Neural cell (in vitro differentiated cells): ENCODE results near the gene SLC4A9. TPM values are rescaled to one million over a fixed set of nuclear protein-coding genes. Genes with fewer than 3 reads are reported as not detected.

ENCODE experiments used
- H2AFZ ChIP-seq: fragments of 200-600, 300-800 bp; sonication (generic), shearing (Covaris generic); 2 replicates; pipeline ENCODE4 v1.6.0; 2014; ENCODE audit warnings: low read depth, mild to moderate bottlenecking, antibody characterized with exemption, low read length, moderate library complexity
- H3F3A ChIP-seq: fragments of 200-600 bp; shearing (Covaris generic); 2 replicates; pipeline ENCODE4 v1.6.1; 2016; ENCODE audit warnings: mild to moderate bottlenecking, moderate library complexity, mixed read lengths, antibody characterized with exemption, low read length; ENCODE audit not compliant: insufficient read depth, poor library complexity, severe bottlenecking
- H3K27ac ChIP-seq: fragments of 200-600, 300-800 bp; sonication (generic), shearing (Covaris generic); 2 replicates; pipeline ENCODE4 v1.5.1; 2014; ENCODE audit warnings: mild to moderate bottlenecking, low read length, moderate library complexity
- H3K27me3 ChIP-seq: fragments of 300-800, 200-600 bp; sonication (generic), shearing (Covaris generic); 2 replicates; pipeline ENCODE4 v1.6.0; 2014; ENCODE audit warnings: mild to moderate bottlenecking, low read depth, low read length, moderate library complexity; ENCODE audit not compliant: insufficient read depth
- H3K36me3 ChIP-seq: fragments of 300-800, 200-600 bp; sonication (generic), shearing (Covaris generic); 2 replicates; pipeline ENCODE4 v1.5.1; 2014; ENCODE audit warnings: mild to moderate bottlenecking, antibody characterized with exemption, low read length, moderate library complexity; ENCODE audit not compliant: insufficient read depth
- H3K4me2 ChIP-seq: fragments of 300-800, 200-600 bp; sonication (generic), shearing (Covaris generic); 2 replicates; pipeline ENCODE4 v1.6.0; 2014; ENCODE audit warnings: mild to moderate bottlenecking, low read length
- H3K4me3 ChIP-seq: fragments of 300-800, 200-600 bp; sonication (generic), shearing (Covaris generic); 2 replicates; pipeline ENCODE4 v1.5.1; 2014; ENCODE audit warnings: mild to moderate bottlenecking, low read length, moderate library complexity
- H3K79me2 ChIP-seq: fragments of 200-600 bp; shearing (Covaris generic); replicated peaks from 2 replicates; pipeline ENCODE4 v1.6.0; 2014; ENCODE audit warnings: mild to moderate bottlenecking, low read length, moderate library complexity; ENCODE audit not compliant: insufficient read depth
- H3K9ac ChIP-seq: fragments of 300-800, 200-600 bp; sonication (generic), shearing (Covaris generic); 2 replicates; pipeline ENCODE4 v1.6.1; 2016; ENCODE audit warnings: mild to moderate bottlenecking, low read length, mixed read lengths
- H3K9me2 ChIP-seq: fragments of 200-600 bp; shearing (Covaris generic); 2 replicates; pipeline ENCODE4 v1.6.1; 2016; ENCODE audit warnings: mild to moderate bottlenecking, low read length, mixed read lengths; ENCODE audit not compliant: insufficient read depth
- H3K9me3 ChIP-seq: fragments of 200-600, 300-800 bp; sonication (generic), shearing (Covaris generic); 2 replicates; pipeline ENCODE4 v1.6.1; 2016; ENCODE audit warnings: mild to moderate bottlenecking, mixed run types, low read length, moderate library complexity, mixed read lengths
- H4K20me1 ChIP-seq: fragments of 200-600 bp; shearing (Covaris generic); 2 replicates; pipeline ENCODE4 v1.6.1; 2016; ENCODE audit warnings: mild to moderate bottlenecking, mixed run types; ENCODE audit not compliant: insufficient read depth
- CTCF ChIP-seq: fragments of 450-650 bp; IDR thresholded peaks from 2 replicates; pipeline ENCODE4 v1.5.1; 2014; ENCODE audit warnings: antibody characterized with exemption, mild to moderate bottlenecking, moderate library complexity; ENCODE audit not compliant: poor library complexity, severe bottlenecking
- EP300 ChIP-seq: fragments of 450-650 bp; conservative IDR thresholded peaks from 2 replicates; pipeline ENCODE4 v1.6.1; 2014; ENCODE audit warnings: antibody characterized with exemption, mild to moderate bottlenecking, moderate library complexity; ENCODE audit not compliant: poor library complexity, severe bottlenecking
- EZH2 ChIP-seq: fragments of 200-600, 300-800 bp; shearing (Covaris generic), sonication (generic); IDR thresholded peaks from 2 replicates; pipeline ENCODE4 v1.6.1; 2014; ENCODE audit warnings: antibody characterized with exemption, low read length, borderline replicate concordance, mild to moderate bottlenecking; ENCODE audit not compliant: insufficient read depth, poor library complexity, severe bottlenecking
- MXI1 ChIP-seq: fragments of 450-650 bp; conservative IDR thresholded peaks from 2 replicates; pipeline ENCODE4 v1.6.1; 2014; ENCODE audit warnings: antibody characterized with exemption, mild to moderate bottlenecking; ENCODE audit not compliant: poor library complexity, severe bottlenecking
- POLR2AphosphoS5 ChIP-seq: IDR thresholded peaks from 2 replicates; pipeline ENCODE4 v1.6.1; 2012
- RAD21 ChIP-seq: fragments of 450-650 bp; conservative IDR thresholded peaks from 2 replicates; pipeline ENCODE4 v1.6.1; 2014; ENCODE audit warnings: antibody characterized with exemption, mild to moderate bottlenecking, moderate library complexity
- REST ChIP-seq: IDR thresholded peaks from 2 replicates; pipeline ENCODE4 v1.6.1; 2012; ENCODE audit warnings: borderline replicate concordance
- SMC3 ChIP-seq: fragments of 450-650 bp; conservative IDR thresholded peaks from 2 replicates; pipeline ENCODE4 v1.6.1; 2014; ENCODE audit warnings: antibody characterized with exemption, mild to moderate bottlenecking, moderate library complexity; ENCODE audit not compliant: poor library complexity
- TAF1 ChIP-seq: IDR thresholded peaks from 2 replicates; pipeline ENCODE4 v1.6.1; 2012; ENCODE audit warnings: low read depth
- polyA plus RNA-seq: library from polyadenylated mRNA; depleted of rRNA; stranded (reverse); fragments of >200 nt; gene quantifications from 2 replicates; pipeline ENCODE4 v1.2.3, GENCODE V29; 2014

The SLC4A9 gene
- polyA plus RNA-seq, 1 donor from 2014 or later = not detected

- Histone ChIP-seq H3K36me3 (no peaks in the 10 kb centered on the region), H3K4me3 (no peak overlapping the region), H3K9me3 (no peaks in the 10 kb centered on the region), H3K27me3 (no peaks in the 10 kb centered on the region), H3K9me2 (no peaks in the 10 kb centered on the region), H3F3A (no peaks in the 10 kb centered on the region), H3K79me2 (no peaks in the 10 kb centered on the region), H3K9ac (no peak overlapping the region), H2AFZ (no peak overlapping the region), H3K4me2 (no peak overlapping the region), H3K27ac (no peak overlapping the region), H4K20me1 (no peaks in the 10 kb centered on the region)
- TF ChIP-seq MXI1 (no peak), TAF1 (no peak), SMC3 (no peak), REST (no peak), POLR2AphosphoS5 (no peak), EZH2 (no peak), CTCF (no peak), EP300 (no peak), RAD21 (no peak)
These were observed 41.2 kb upstream of the SLC4A9 start for GRCh38 chr5:140318792-140319191.

DNA sequence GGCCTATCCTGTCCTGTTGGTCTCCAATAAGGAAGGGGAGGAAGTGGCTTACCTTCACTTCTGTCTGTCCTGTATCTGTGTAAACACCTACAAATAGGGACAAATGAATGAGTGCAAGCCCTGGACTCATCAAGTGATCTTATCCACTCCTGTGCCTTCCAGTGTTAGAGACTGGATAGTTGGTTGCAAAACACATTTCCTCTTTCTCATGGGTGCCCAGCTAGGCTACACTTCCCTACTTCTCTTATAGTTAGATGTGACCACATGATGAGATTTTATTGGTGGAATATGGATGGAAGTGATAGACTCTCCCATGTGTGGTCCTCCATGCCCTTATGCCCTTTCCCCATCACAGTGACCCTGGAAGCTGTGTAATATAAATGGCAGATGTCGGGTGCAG, 40.2 kb upstream of the SLC4A9 start:
- Histone ChIP-seq H3K9me3 (no peaks in the 10 kb centered on the region), H4K20me1 (no peaks in the 10 kb centered on the region), H3K27me3 (no peaks in the 10 kb centered on the region), H2AFZ (no peak overlapping the region), H3K4me3 (no peak overlapping the region), H3K79me2 (no peaks in the 10 kb centered on the region), H3F3A (no peaks in the 10 kb centered on the region), H3K27ac (no peak overlapping the region), H3K9me2 (no peaks in the 10 kb centered on the region), H3K9ac (no peak overlapping the region), H3K36me3 (no peaks in the 10 kb centered on the region), H3K4me2 (no peak overlapping the region)
- no peak for TF ChIP-seq SMC3
- TF ChIP-seq POLR2AphosphoS5 = no peak
- TF ChIP-seq TAF1 = no peak
- no peak for TF ChIP-seq MXI1
- no peak for TF ChIP-seq RAD21
- no peak for TF ChIP-seq EZH2
- TF ChIP-seq EP300 = no peak
- TF ChIP-seq CTCF = no peak
- TF ChIP-seq REST = no peak
